ENCODE measurements around the gene FAM89A. TPM values are rescaled to one million over a fixed set of nuclear protein-coding genes. Genes with fewer than 3 reads are reported as not detected.
"Not testable (repeated sequence)": the region's sequence is repeated elsewhere in the genome, so short reads cannot be mapped to it uniquely, and the experiment has no call there.

The FAM89A gene
- total and polyA plus RNA-seq, 2 donors (not counting 3 experiments of a cell fraction or from before 2014, with no cell fraction given): 21.0 to 24.0 TPM

DNA sequence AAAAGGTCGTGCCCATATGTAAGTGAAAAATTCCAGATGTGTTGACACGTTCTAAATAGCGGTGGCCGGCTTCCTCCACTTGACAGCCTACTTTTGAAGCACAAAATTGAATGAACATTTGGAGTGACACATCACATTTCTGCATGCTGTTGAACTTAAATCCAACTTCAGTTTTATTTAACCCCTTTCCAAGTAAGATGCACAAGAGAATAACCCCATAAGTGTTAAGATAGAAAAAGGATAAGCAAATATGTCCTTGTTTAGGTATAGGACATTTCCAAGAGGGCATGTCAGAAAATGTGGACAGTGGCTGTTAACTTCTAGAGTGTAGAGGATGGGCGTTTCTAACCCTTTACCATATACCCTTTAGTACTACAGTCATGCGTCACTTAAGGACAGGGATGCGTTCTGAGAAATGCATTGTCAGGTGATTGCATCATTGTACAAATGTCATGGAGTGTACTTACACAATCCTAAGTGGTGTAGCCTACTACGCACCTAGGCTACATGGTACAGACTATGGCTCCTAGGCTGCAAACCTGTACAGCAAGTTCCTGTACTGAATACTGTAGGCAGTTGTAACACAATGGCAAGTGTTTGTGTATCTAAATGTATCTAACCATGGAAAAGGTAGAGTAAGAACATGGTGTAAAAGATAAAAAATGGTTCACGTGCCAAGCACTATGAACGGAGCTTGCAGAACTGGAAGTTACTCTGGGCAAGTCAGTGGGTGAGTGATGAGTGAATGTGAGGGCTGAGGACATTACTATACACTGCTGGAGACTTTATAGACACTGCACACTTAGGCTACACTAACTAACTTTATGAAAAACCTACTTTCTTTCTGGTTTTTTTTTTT lies 9.3 kb upstream of the FAM89A start:
- BruUV-seq (replicated peaks): no TSS peak
- Histone ChIP-seq H3K9me1 (replicated peaks; ENCODE audit: control insufficient read depth, extremely low read depth, insufficient read depth, low read length) (no peaks in the 10 kb centered on the region), H3K4me2 (ENCODE audit: insufficient read depth, low read length) (no peak overlapping the region), H4K20me1 (replicated peaks; ENCODE audit: control insufficient read depth, extremely low read depth, insufficient read depth, low read length) (no peaks in the 10 kb centered on the region), H3K9ac (replicated peaks; ENCODE audit: extremely low read depth, insufficient read depth, low read length) (no peak overlapping the region), H2AFZ (ENCODE audit: low read depth, low read length) (no peak overlapping the region), H3K9me3 (replicated peaks; ENCODE audit: control insufficient read depth, insufficient read depth, low read length) (no peaks in the 10 kb centered on the region), H3K4me1 (ENCODE audit: control insufficient read depth, extremely low read depth, insufficient read depth, low read length) (no peaks in the 10 kb centered on the region), H3K27ac (ENCODE audit: insufficient read depth, low read depth, low read length) (no peak overlapping the region), H3K27me3 (ENCODE audit: control insufficient read depth in 2 of 2, insufficient read depth in 2 of 2, low read length in 2 of 2) (peaks cover 20 to 24% of the 10 kb centered on the region in 2 experiments), H3K79me2 (ENCODE audit: control insufficient read depth, insufficient read depth, low read length) (no peaks in the 10 kb centered on the region), H3K4me3 (replicated peaks in 1 of 3; ENCODE audit: insufficient read depth in 1 of 3, low read depth in 1 of 3, low read length in 3 of 3) (no peak overlapping the region), H3K36me3 (ENCODE audit: control insufficient read depth in 2 of 2, extremely low read depth in 1 of 2, insufficient read depth in 2 of 2, low read length in 2 of 2) (no peaks in the 10 kb centered on the region)
- intact Hi-C loops (cut with micrococcal nuclease): no loop called here
- ChIA-PET CTCF (no interaction called here), POLR2A (no interaction called here)
- no peak for FAIRE-seq
- dilution Hi-C loops (cut with MboI; ENCODE audit: extremely low pct_ligation_motif_present, low sequenced_read_pairs): no loop called here
- TF ChIP-seq GATA2 (IDR thresholded peaks at IDR 0.05; ENCODE audit: insufficient read depth, insufficient read length, low read depth, low read length) (no peak), POLR2A (IDR thresholded peaks at IDR 0.05; ENCODE audit: low read depth, low read length) (no peak), FOS (IDR thresholded peaks at IDR 0.05; ENCODE audit: borderline replicate concordance, insufficient read depth, low read length) (no peak), MAX (IDR thresholded peaks at IDR 0.05; ENCODE audit: insufficient read depth, insufficient read length) (no peak), POLR2AphosphoS5 (IDR thresholded peaks at IDR 0.05; ENCODE audit: insufficient read depth, low read depth, low read length) (no peak)
- no peak for DNase-seq (ENCODE audit: low read depth, low spot score)

- H3K27ac ChIP-seq (ENCODE audit: insufficient read depth, low read depth, low read length); H3K36me3 ChIP-seq (ENCODE audit: control insufficient read depth in 2 of 2, extremely low read depth in 1 of 2, insufficient read depth in 2 of 2, low read length in 2 of 2); H3K79me2 ChIP-seq (ENCODE audit: control insufficient read depth, insufficient read depth, low read length); H3K9me3 ChIP-seq (replicated peaks; ENCODE audit: control insufficient read depth, insufficient read depth, low read length); DNase-seq (ENCODE audit: low read depth, low spot score); dilution Hi-C loops (cut with MboI; ENCODE audit: extremely low pct_ligation_motif_present, low sequenced_read_pairs); CTCF ChIA-PET; intact Hi-C loops (cut with micrococcal nuclease); H3K4me3 ChIP-seq (replicated peaks in 1 of 3; ENCODE audit: insufficient read depth in 1 of 3, low read depth in 1 of 3, low read length in 3 of 3); FAIRE-seq; H4K20me1 ChIP-seq (replicated peaks; ENCODE audit: control insufficient read depth, extremely low read depth, insufficient read depth, low read length); H3K9ac ChIP-seq (replicated peaks; ENCODE audit: extremely low read depth, insufficient read depth, low read length); H3K4me2 ChIP-seq (ENCODE audit: insufficient read depth, low read length); BruUV-seq (replicated peaks); H3K9me1 ChIP-seq (replicated peaks; ENCODE audit: control insufficient read depth, extremely low read depth, insufficient read depth, low read length); POLR2A ChIA-PET; H2AFZ ChIP-seq (ENCODE audit: low read depth, low read length); H3K4me1 ChIP-seq (ENCODE audit: control insufficient read depth, extremely low read depth, insufficient read depth, low read length): not testable (repeated sequence)
- peaks cover 20 to 24% of the 10 kb centered on the region in 2 experiments for H3K27me3 ChIP-seq (ENCODE audit: control insufficient read depth in 2 of 2, insufficient read depth in 2 of 2, low read length in 2 of 2)
These were observed 8.4 kb upstream of the FAM89A start for GRCh38 chr1:231048419-231048818.

GRCh38 chr1:231047529-231047928 lies 7.5 kb upstream of the FAM89A start:
- BruUV-seq (replicated peaks); FAIRE-seq; H3K79me2 ChIP-seq (ENCODE audit: control insufficient read depth, insufficient read depth, low read length); H3K9me3 ChIP-seq (replicated peaks; ENCODE audit: control insufficient read depth, insufficient read depth, low read length); H3K4me3 ChIP-seq (replicated peaks in 1 of 3; ENCODE audit: insufficient read depth in 1 of 3, low read depth in 1 of 3, low read length in 3 of 3); H3K4me1 ChIP-seq (ENCODE audit: control insufficient read depth, extremely low read depth, insufficient read depth, low read length); CTCF ChIA-PET; H3K9me1 ChIP-seq (replicated peaks; ENCODE audit: control insufficient read depth, extremely low read depth, insufficient read depth, low read length); H3K36me3 ChIP-seq (ENCODE audit: control insufficient read depth in 2 of 2, extremely low read depth in 1 of 2, insufficient read depth in 2 of 2, low read length in 2 of 2); intact Hi-C loops (cut with micrococcal nuclease); DNase-seq (ENCODE audit: low read depth, low spot score); H3K4me2 ChIP-seq (ENCODE audit: insufficient read depth, low read length); dilution Hi-C loops (cut with MboI; ENCODE audit: extremely low pct_ligation_motif_present, low sequenced_read_pairs); H3K9ac ChIP-seq (replicated peaks; ENCODE audit: extremely low read depth, insufficient read depth, low read length); H2AFZ ChIP-seq (ENCODE audit: low read depth, low read length); POLR2A ChIA-PET; H4K20me1 ChIP-seq (replicated peaks; ENCODE audit: control insufficient read depth, extremely low read depth, insufficient read depth, low read length); H3K27ac ChIP-seq (ENCODE audit: insufficient read depth, low read depth, low read length): not testable (repeated sequence)
- peaks cover 20% of the 10 kb centered on the region in 2 experiments for H3K27me3 ChIP-seq (ENCODE audit: control insufficient read depth in 2 of 2, insufficient read depth in 2 of 2, low read length in 2 of 2)

All from endothelial cell of umbilical vein (primary cell).